Type B pancreatic cell (in vitro differentiated cells): ENCODE results near the gene C1QA. TPM values are rescaled to one million over a fixed set of nuclear protein-coding genes. Genes with fewer than 3 reads are reported as not detected.
A peak's percentile ranks its signal among the peaks of the same experiment; 100 is the strongest.
"Not testable (repeated sequence)": the region's sequence is repeated elsewhere in the genome, so short reads cannot be mapped to it uniquely, and the experiment has no call there.

Source experiments
- DNase-seq: peaks from one replicate; pipeline ENCODE4 v3.0.0; 2021; ENCODE audit warnings: mixed read lengths; ENCODE audit not compliant: unreplicated experiment; ENCODE audit errors: extremely low spot score
- H3K27ac Mint-ChIP-seq: 2 replicates; pipeline ENCODE4 v1.8.0; 2021; ENCODE audit warnings: mild to moderate bottlenecking, mixed read lengths
- H3K27me3 Mint-ChIP-seq: 2 replicates; pipeline ENCODE4 v1.8.0; 2021; ENCODE audit warnings: mixed read lengths
- H3K36me3 Mint-ChIP-seq: 2 replicates; pipeline ENCODE4 v1.8.0; 2021; ENCODE audit warnings: mixed read lengths
- H3K4me1 Mint-ChIP-seq: one replicate; pipeline ENCODE4 v1.8.0; 2021; ENCODE audit warnings: mixed read lengths; ENCODE audit not compliant: unreplicated experiment
- H3K4me3 Mint-ChIP-seq: 2 replicates; pipeline ENCODE4 v1.8.0; 2021; ENCODE audit warnings: mild to moderate bottlenecking, mixed read lengths
- H3K9me3 Mint-ChIP-seq: 2 replicates; pipeline ENCODE4 v1.8.0; 2021; ENCODE audit warnings: mixed read lengths
- CTCF ChIP-seq: fragments of 200-600 bp; sonication (generic); conservative IDR thresholded peaks from 2 replicates; pipeline ENCODE4 v1.5.0; 2021; ENCODE audit warnings: antibody characterized with exemption, mild to moderate bottlenecking
- total RNA-seq: library from RNA; stranded (reverse); gene quantifications from 2 replicates; pipeline ENCODE4 v1.2.1, GENCODE V29; 2021; ENCODE audit warnings: low replicate concordance

C1QA gene
- total RNA-seq, 1 donor from 2014 or later: not detected

- no peaks in the 10 kb centered on the region for H3K9me3 Mint-ChIP-seq
- H3K36me3 Mint-ChIP-seq: no peaks in the 10 kb centered on the region
- no peak for DNase-seq
- peaks cover 26% of the 10 kb centered on the region for H3K4me1 Mint-ChIP-seq
- no peak overlapping the region for H3K27ac Mint-ChIP-seq
- H3K4me3 Mint-ChIP-seq: no peak overlapping the region
- TF ChIP-seq CTCF: peak; percentile 35
- peaks cover 14% of the 10 kb centered on the region for H3K27me3 Mint-ChIP-seq
These were observed 38.0 kb downstream of the C1QA start for GRCh38 chr1:22674410-22674749.

GRCh38 chr1:22676151-22676550 lies 39.7 kb downstream of the C1QA start:
- H3K36me3 Mint-ChIP-seq, H3K4me3 Mint-ChIP-seq, H3K27ac Mint-ChIP-seq, H3K27me3 Mint-ChIP-seq, DNase-seq, H3K9me3 Mint-ChIP-seq: not testable (repeated sequence)
- H3K4me1 Mint-ChIP-seq: peaks cover 20% of the 10 kb centered on the region

- Mint-ChIP-seq H3K36me3 (no peaks in the 10 kb centered on the region), H3K27ac (no peak overlapping the region), H3K4me1 (peaks cover 20% of the 10 kb centered on the region), H3K9me3 (no peaks in the 10 kb centered on the region), H3K4me3 (no peak overlapping the region), H3K27me3 (peaks cover 10% of the 10 kb centered on the region)
- no peak for TF ChIP-seq CTCF
- no peak for DNase-seq
These were observed 40.6 kb downstream of the C1QA start for GRCh38 chr1:22676916-22677583.

GRCh38 chr1:22677931-22678896 lies 41.8 kb downstream of the C1QA start:
- Mint-ChIP-seq H3K4me1 (peaks cover 16% of the 10 kb centered on the region), H3K27ac (no peak overlapping the region), H3K4me3 (no peak overlapping the region), H3K27me3 (peaks cover 6% of the 10 kb centered on the region), H3K36me3 (no peaks in the 10 kb centered on the region), H3K9me3 (no peaks in the 10 kb centered on the region)
- no peak for TF ChIP-seq CTCF
- no peak for DNase-seq

GRCh38 chr1:22680726-22681125 lies 44.3 kb downstream of the C1QA start:
- Mint-ChIP-seq H3K9me3 (no peaks in the 10 kb centered on the region), H3K4me3 (no peak overlapping the region), H3K4me1 (peaks cover 12% of the 10 kb centered on the region), H3K27me3 (peaks cover 12% of the 10 kb centered on the region), H3K36me3 (no peaks in the 10 kb centered on the region), H3K27ac (no peak overlapping the region)
- no peak for DNase-seq
- no peak for TF ChIP-seq CTCF
